K562 (cell line): ENCODE results near the gene KRT16. TPM values are rescaled to one million over a fixed set of nuclear protein-coding genes. Genes with fewer than 3 reads are reported as not detected.

Experiments
- ARHGAP35 ChIP-seq: fragments of 450-650 bp; IDR thresholded peaks from 2 replicates; pipeline ENCODE4 v1.6.1; 2018; ENCODE audit not compliant: partially characterized antibody
- ATF7 ChIP-seq: fragments of 450-650 bp; IDR thresholded peaks from 2 replicates; pipeline ENCODE4 v1.7.1; 2014; ENCODE audit warnings: mild to moderate bottlenecking, moderate library complexity
- BCL6 ChIP-seq: fragments of 250-450 bp; sonication (Bioruptor Pico); IDR thresholded peaks from 2 replicates; pipeline ENCODE4 v1.4.0; 2020
- DEAF1 ChIP-seq: fragments of 450-650 bp; formaldehyde crosslinking; IDR thresholded peaks from 2 replicates; pipeline ENCODE4 v1.4.0; 2020; ENCODE audit warnings: mild to moderate bottlenecking, moderate library complexity
- EP300 ChIP-seq: IDR thresholded peaks from 2 replicates; pipeline ENCODE4 v1.6.1; 2012; ENCODE audit warnings: low read length, improper control_type of control experiment
- HCFC1 ChIP-seq: IDR thresholded peaks from 2 replicates; pipeline ENCODE4 v1.6.1; 2012; ENCODE audit warnings: low read depth, low read length, improper control_type of control experiment
- HDAC1 ChIP-seq, 2 experiments: fragments of 450-650 bp; IDR thresholded peaks; 2 replicates each; pipeline ENCODE4 v1.6.1; 2016 to 2017; ENCODE audit warnings: inconsistent platforms in 1 of 2, mild to moderate bottlenecking in 1 of 2, moderate library complexity in 1 of 2
- HDGF ChIP-seq: fragments of 450-650 bp; IDR thresholded peaks from 2 replicates; pipeline ENCODE4 v1.6.1; 2016
- JUNB ChIP-seq: fragments of 450-650 bp; formaldehyde crosslinking; conservative IDR thresholded peaks from 2 replicates; pipeline ENCODE4 v1.4.0; 2020; ENCODE audit warnings: mild to moderate bottlenecking
- LARP7 ChIP-seq: fragments of 450-650 bp; IDR thresholded peaks from 2 replicates; pipeline ENCODE4 v1.6.1; 2016
- MEF2D ChIP-seq: conservative IDR thresholded peaks from 2 replicates; pipeline ENCODE4 v1.6.1; 2016; ENCODE audit warnings: low read depth, missing genetic modification characterization, missing compliant biosample characterization
- MTA1 ChIP-seq: fragments of 450-650 bp; IDR thresholded peaks from 2 replicates; pipeline ENCODE4 v1.6.1; 2017; ENCODE audit warnings: borderline replicate concordance
- PHF20 ChIP-seq: fragments of 450-650 bp; IDR thresholded peaks from 2 replicates; pipeline ENCODE4 v1.6.1; 2018; ENCODE audit not compliant: partially characterized antibody
- RCOR1 ChIP-seq, 2 experiments: IDR thresholded peaks; 2 replicates each; pipeline ENCODE4 v1.6.1; 2012; ENCODE audit warnings: low read depth in 2 of 2, low read length in 2 of 2, borderline replicate concordance in 1 of 2, improper control_type of control experiment in 1 of 2
- THAP7 ChIP-seq: fragments of 250-450 bp; sonication (Bioruptor Pico); IDR thresholded peaks from 2 replicates; pipeline ENCODE4 v1.5.0; 2021
- TRIM24 ChIP-seq, 2 experiments: fragments of 450-650 bp; IDR thresholded peaks; 2 replicates each; pipeline ENCODE4 v1.6.1; 2016
- TSC22D4 ChIP-seq: fragments of 450-650 bp; IDR thresholded peaks from 2 replicates; pipeline ENCODE4 v1.6.1; 2016; ENCODE audit warnings: missing genetic modification characterization, missing biosample characterization, control low read depth
- ZBTB26 ChIP-seq: fragments of 450-650 bp; formaldehyde crosslinking; IDR thresholded peaks from 2 replicates; pipeline ENCODE4 v1.4.0; 2022; ENCODE audit warnings: missing genetic modification characterization
- ZNF398 ChIP-seq: fragments of 250-450 bp; sonication (Bioruptor Pico); IDR thresholded peaks from 2 replicates; pipeline ENCODE4 v1.8.0; 2021; ENCODE audit warnings: moderate library complexity, mild to moderate bottlenecking, inconsistent platforms
- ZNF41 ChIP-seq: fragments of 250-450 bp; sonication (Bioruptor Pico); conservative IDR thresholded peaks from 2 replicates; pipeline ENCODE4 v1.4.0; 2020; ENCODE audit warnings: mild to moderate bottlenecking
- ZNF589 ChIP-seq: fragments of 200-800 bp; sonication (Bioruptor generic); IDR thresholded peaks from 2 replicates; pipeline ENCODE4 v1.6.1; 2016; ENCODE audit warnings: low read depth, missing genetic modification characterization, missing compliant biosample characterization
- ZNF668 ChIP-seq: fragments of 250-450 bp; sonication (Bioruptor Pico); IDR thresholded peaks from 2 replicates; pipeline ENCODE4 v1.8.0; 2022; ENCODE audit warnings: mild to moderate bottlenecking, inconsistent platforms
- ZSCAN32 ChIP-seq: fragments of 450-650 bp; formaldehyde crosslinking; IDR thresholded peaks from 2 replicates; pipeline ENCODE4 v1.4.0; 2020; ENCODE audit warnings: mild to moderate bottlenecking, moderate library complexity
- polyA plus RNA-seq, 8 experiments: library from polyadenylated mRNA; depleted of rRNA in 4 of 8; stranded (reverse) in 5 of 8; unstranded in 3 of 8; fragments of >200 nt; fragmentation: Nextera tagmentation in 2 of 8; fragmentation: Illumina TruSeq in 1 of 8; extraction: Ambion mirVana in 2 of 8; extraction: Trizol in 1 of 8; gene quantifications; 2 replicates each; pipeline versions ENCODE4 v1.2.1 to v1.2.3, GENCODE V29; 2011 to 2014; ENCODE audit warnings: inconsistent platforms in 1 of 8, missing spikeins in 1 of 8
- total RNA-seq, 7 experiments: library from RNA; depleted of rRNA in 6 of 7; stranded (reverse); fragments of >200 nt in 6 of 7; fragmentation: Illumina TruSeq in 2 of 7; extraction: Trizol in 2 of 7; gene quantifications; 2 replicates each; pipeline versions ENCODE4 v1.2.1 to v1.2.3, GENCODE V29; 2011 to 2021; ENCODE audit warnings: low replicate concordance in 1 of 7
- TF ChIP-seq, protein P1 (sequence below): fragments of 450-650 bp; formaldehyde crosslinking; IDR thresholded peaks from 2 replicates; pipeline ENCODE4 v1.4.0; 2022; ENCODE audit warnings: missing genetic modification characterization

Gene KRT16
- total and polyA plus RNA-seq, 9 of the 15 experiments (the other 6 are each of a cell fraction or from before 2014, with no cell fraction given) = 0.04 TPM; not detected in 8

- TF ChIP-seq THAP7 (CRISPR knock-in tag) (no peak), ZNF398 (CRISPR knock-in tag) (no peak), TSC22D4 (tag) (peak; percentile 47; the same call in 1 of the 2 replicates), HDGF (0 out of 2 replicates have a peak, but pooled peaks have one; percentile 66), HCFC1 (no peak), MEF2D (tag) (no peak), PHF20 (peak; percentile 62), DEAF1 (no peak), MTA1 (no peak), ZNF668 (CRISPR knock-in tag) (no peak), ZNF41 (CRISPR knock-in tag) (no peak), ARHGAP35 (peak; percentile 53), ZSCAN32 (CRISPR knock-in tag) (no peak), BCL6 (CRISPR knock-in tag) (no peak), ATF7 (no peak), RCOR1 (IDR thresholded peaks at IDR 0.05; ENCODE audit: borderline replicate concordance in 1 of 2, low read depth in 2 of 2, low read length in 2 of 2) (no peak), EP300 (no peak), LARP7 (0 out of 2 replicates have a peak, but pooled peaks have one; percentile 23), HDAC1 (IDR thresholded peaks at IDR 0.05) (peak in 1 of 2 experiments; percentile 33; a peak in 1 of 4 replicates), ZNF589 (CRISPR knock-in tag) (no peak), ZBTB26 (peak; percentile 87; the same call in 1 of the 2 replicates), JUNB (CRISPR knock-in tag) (no peak), TRIM24 (IDR thresholded peaks at IDR 0.05) (no peak)
- TF ChIP-seq, protein P1, sequence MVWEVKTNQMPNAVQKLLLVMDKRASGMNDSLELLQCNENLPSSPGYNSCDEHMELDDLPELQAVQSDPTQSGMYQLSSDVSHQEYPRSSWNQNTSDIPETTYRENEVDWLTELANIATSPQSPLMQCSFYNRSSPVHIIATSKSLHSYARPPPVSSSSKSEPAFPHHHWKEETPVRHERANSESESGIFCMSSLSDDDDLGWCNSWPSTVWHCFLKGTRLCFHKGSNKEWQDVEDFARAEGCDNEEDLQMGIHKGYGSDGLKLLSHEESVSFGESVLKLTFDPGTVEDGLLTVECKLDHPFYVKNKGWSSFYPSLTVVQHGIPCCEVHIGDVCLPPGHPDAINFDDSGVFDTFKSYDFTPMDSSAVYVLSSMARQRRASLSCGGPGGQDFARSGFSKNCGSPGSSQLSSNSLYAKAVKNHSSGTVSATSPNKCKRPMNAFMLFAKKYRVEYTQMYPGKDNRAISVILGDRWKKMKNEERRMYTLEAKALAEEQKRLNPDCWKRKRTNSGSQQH (CRISPR knock-in tag) = peak; percentile 61; the same call in 1 of the 2 replicates
Observed at GRCh38 chr17:41651625-41652460, 39.3 kb upstream of the KRT16 start (continued).
